ENCODE measurements around the gene LHFPL2. TPM values are rescaled to one million over a fixed set of nuclear protein-coding genes. Genes with fewer than 3 reads are reported as not detected.

LHFPL2 gene
- total and polyA plus RNA-seq, 2 experiments from 2014 or later, result 96.6 to 126 TPM

GRCh38 chr5:78519198-78519941 is 129.2 kb downstream of the LHFPL2 start:
- H3K27me3 ChIP-seq, result no peaks in the 10 kb centered on the region
- TF ChIP-seq, protein P1, sequence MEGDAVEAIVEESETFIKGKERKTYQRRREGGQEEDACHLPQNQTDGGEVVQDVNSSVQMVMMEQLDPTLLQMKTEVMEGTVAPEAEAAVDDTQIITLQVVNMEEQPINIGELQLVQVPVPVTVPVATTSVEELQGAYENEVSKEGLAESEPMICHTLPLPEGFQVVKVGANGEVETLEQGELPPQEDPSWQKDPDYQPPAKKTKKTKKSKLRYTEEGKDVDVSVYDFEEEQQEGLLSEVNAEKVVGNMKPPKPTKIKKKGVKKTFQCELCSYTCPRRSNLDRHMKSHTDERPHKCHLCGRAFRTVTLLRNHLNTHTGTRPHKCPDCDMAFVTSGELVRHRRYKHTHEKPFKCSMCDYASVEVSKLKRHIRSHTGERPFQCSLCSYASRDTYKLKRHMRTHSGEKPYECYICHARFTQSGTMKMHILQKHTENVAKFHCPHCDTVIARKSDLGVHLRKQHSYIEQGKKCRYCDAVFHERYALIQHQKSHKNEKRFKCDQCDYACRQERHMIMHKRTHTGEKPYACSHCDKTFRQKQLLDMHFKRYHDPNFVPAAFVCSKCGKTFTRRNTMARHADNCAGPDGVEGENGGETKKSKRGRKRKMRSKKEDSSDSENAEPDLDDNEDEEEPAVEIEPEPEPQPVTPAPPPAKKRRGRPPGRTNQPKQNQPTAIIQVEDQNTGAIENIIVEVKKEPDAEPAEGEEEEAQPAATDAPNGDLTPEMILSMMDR (IDR thresholded peaks at IDR 0.05; ENCODE audit: low read depth, low read length), result no peak
- H3K36me3 ChIP-seq, result no peaks in the 10 kb centered on the region
- peak overlapping the region; percentile 63 for H3K27ac ChIP-seq
- no peaks in the 10 kb centered on the region for H3K9me3 ChIP-seq (ENCODE audit: low read depth)
- peaks cover 84% of the 10 kb centered on the region for H3K4me1 ChIP-seq (ENCODE audit: low read depth)
- DNase-seq (ENCODE audit: low read depth in 1 of 2, low spot score in 1 of 2), result no peak
- no peak overlapping the region for H3K4me3 ChIP-seq

DNA sequence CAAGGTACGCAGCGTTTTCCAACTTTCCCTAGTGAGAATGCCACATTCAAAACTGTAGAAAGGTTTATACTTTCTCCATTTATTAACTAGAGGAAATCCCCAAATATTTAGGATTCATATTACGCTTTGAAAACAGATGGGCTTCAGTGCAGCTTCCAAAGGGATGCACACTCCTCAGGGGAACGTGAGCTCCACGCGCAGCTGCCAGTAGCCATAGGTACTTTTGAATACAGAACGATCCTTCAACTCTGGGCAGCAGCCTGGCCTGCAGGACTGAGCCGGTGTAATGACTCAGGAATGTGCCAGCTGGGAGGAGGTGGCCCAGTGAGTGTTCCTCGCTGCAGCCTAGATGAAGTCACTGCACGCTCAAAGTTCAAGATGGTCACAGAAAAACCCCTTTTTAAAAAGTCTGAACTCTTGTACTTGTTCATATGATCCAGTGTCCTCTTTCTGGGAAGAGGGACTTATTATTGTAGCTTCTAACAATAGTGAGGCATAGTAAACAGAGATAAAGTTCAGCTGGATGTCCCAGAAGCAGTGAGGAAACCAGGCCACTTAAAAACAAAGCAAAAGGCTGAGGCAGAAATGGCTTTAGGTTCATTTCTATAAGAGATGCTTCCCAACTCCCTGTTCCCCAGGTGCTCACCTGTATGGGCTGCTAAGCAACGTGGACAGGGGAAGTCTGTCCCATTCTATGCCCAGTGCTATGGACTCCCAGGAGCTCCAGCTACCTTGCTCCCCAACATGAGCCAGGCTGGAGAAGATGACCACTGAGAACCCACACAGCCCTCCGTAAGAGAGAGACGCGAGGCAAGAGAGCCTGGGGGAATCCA is 130.0 kb downstream of the LHFPL2 start:
- DNase-seq (ENCODE audit: low read depth in 1 of 2, low spot score in 1 of 2), result peak; percentile 36 to 78
- TF ChIP-seq, protein P1 (IDR thresholded peaks at IDR 0.05; ENCODE audit: low read depth, low read length), result no peak
- no peaks in the 10 kb centered on the region for H3K27me3 ChIP-seq
- H3K9me3 ChIP-seq (ENCODE audit: low read depth), result no peaks in the 10 kb centered on the region
- peaks cover 84% of the 10 kb centered on the region for H3K4me1 ChIP-seq (ENCODE audit: low read depth)
- H3K4me3 ChIP-seq, result no peak overlapping the region
- H3K27ac ChIP-seq, result peak overlapping the region; percentile 63
- no peaks in the 10 kb centered on the region for H3K36me3 ChIP-seq

DNA sequence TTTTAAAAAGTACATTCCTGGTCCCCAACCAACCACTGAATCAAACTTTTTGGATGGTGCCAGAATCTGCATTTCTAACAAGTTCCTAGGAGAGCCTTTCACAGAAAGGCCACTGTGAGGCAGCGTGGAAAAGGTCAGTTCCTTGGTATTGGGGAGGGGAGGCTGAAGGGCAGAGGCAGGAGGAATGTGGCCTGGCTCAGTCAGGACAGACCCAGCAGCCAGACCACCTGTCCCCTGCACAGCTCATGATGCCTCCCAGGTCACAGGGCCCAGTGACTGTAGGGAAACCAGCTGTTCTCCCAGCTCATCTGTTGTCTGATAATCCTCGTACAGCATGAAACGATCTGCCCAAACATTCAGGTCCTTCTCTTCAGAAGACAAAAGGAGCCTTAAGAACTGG is 132.9 kb downstream of the LHFPL2 start:
- peaks cover 82% of the 10 kb centered on the region for H3K4me1 ChIP-seq (ENCODE audit: low read depth)
- H3K4me3 ChIP-seq, result no peak overlapping the region
- H3K36me3 ChIP-seq, result no peaks in the 10 kb centered on the region
- no peak for DNase-seq (ENCODE audit: low read depth in 1 of 2, low spot score in 1 of 2)
- H3K27ac ChIP-seq, result peak overlapping the region; percentile 52
- H3K27me3 ChIP-seq, result no peaks in the 10 kb centered on the region
- H3K9me3 ChIP-seq (ENCODE audit: low read depth), result no peaks in the 10 kb centered on the region
- TF ChIP-seq, protein P1 (IDR thresholded peaks at IDR 0.05; ENCODE audit: low read depth, low read length), result no peak

DNA sequence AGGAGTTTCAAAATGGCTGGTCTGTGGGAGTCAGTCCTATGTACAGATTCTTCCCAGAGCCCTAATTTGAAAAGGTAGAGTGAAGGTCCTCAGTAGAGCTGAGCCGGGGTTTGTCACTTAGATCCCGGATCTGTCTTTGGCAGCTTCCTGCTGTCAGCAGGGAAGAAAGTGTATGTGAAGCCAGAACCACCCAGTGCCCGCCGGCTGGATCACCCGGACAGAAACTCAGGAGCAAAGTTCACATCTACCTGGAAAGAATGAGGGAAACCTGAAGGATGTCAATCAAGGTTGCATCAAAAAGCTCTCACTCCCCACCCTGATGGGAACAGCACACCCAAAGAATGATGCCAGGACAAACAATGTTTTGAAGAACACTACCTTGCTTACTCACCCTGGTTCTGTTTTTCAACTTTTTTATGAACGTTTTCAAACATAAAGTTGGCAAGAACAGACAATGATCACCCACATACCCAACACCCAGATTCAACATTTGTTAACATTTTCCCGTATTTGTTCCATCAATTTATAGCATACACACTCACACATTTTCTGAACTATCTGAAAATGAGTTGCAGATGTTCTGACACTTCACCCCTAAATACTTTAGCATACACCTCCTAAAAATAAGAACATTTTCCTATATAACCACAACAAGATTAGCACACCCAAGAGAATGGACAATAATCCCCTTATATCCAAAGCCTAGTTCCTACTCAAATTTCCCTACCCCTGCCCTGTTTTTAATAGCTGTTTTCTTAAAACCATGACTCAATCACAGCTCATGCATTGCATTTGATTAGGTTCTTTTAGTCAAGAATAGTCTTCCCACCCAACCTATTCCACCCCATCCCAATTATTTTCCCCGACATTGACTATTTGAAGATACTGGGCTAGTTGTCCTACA is 133.9 kb downstream of the LHFPL2 start:
- H3K36me3 ChIP-seq, result no peaks in the 10 kb centered on the region
- H3K4me1 ChIP-seq (ENCODE audit: low read depth), result peaks cover 82% of the 10 kb centered on the region
- no peak for DNase-seq (ENCODE audit: low read depth in 1 of 2, low spot score in 1 of 2)
- H3K4me3 ChIP-seq, result no peak overlapping the region
- H3K9me3 ChIP-seq (ENCODE audit: low read depth), result no peaks in the 10 kb centered on the region
- TF ChIP-seq, protein P1 (IDR thresholded peaks at IDR 0.05; ENCODE audit: low read depth, low read length), result no peak
- no peaks in the 10 kb centered on the region for H3K27me3 ChIP-seq
- peak overlapping the region; percentile 52 for H3K27ac ChIP-seq

DNA sequence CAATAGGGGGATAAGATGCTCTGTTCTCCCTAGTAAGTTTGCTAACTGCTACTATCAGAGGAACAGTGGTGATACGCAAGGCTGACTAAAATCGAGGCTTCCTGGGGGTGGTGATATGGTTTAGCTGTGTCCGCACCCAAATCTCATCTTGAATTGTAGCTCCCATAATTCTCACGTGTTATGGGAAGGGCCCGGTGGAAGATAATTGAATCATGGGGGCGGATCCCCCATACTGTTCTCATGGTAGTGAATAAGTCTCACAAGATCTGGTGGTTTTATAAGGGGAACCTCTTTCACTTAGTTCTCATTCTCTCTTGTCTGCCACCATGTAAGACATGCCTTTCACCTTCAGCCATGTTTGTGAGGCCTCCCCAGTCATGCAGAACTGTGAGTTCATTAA is 135.1 kb downstream of the LHFPL2 start:
- Histone ChIP-seq H3K36me3 (no peaks in the 10 kb centered on the region), H3K4me1 (ENCODE audit: low read depth) (peaks cover 82% of the 10 kb centered on the region), H3K27ac (peak overlapping the region; percentile 87), H3K9me3 (ENCODE audit: low read depth) (no peaks in the 10 kb centered on the region), H3K27me3 (no peaks in the 10 kb centered on the region), H3K4me3 (no peak overlapping the region)
- DNase-seq (ENCODE audit: low read depth in 1 of 2, low spot score in 1 of 2), result no peak
- TF ChIP-seq, protein P1 (IDR thresholded peaks at IDR 0.05; ENCODE audit: low read depth, low read length), result no peak
